AG10803 (cell line): ENCODE results near the gene TRIP13.
"Not testable (repeated sequence)": the region's sequence is repeated elsewhere in the genome, so short reads cannot be mapped to it uniquely, and the experiment has no call there.

Experiments
- DNase-seq: peaks from one replicate; pipeline ENCODE4 v3.0.0; 2010; ENCODE audit warnings: low read depth
- H3K4me3 ChIP-seq: 2 replicates; pipeline ENCODE4 v1.5.1; 2011; ENCODE audit warnings: mild to moderate bottlenecking, low read length, control low read depth
- TF ChIP-seq, protein P1 (sequence below): conservative IDR thresholded peaks from 2 replicates; pipeline ENCODE4 v1.5.1; 2011; ENCODE audit warnings: mild to moderate bottlenecking, low read length, control low read depth, inconsistent platforms

Gene TRIP13

DNA sequence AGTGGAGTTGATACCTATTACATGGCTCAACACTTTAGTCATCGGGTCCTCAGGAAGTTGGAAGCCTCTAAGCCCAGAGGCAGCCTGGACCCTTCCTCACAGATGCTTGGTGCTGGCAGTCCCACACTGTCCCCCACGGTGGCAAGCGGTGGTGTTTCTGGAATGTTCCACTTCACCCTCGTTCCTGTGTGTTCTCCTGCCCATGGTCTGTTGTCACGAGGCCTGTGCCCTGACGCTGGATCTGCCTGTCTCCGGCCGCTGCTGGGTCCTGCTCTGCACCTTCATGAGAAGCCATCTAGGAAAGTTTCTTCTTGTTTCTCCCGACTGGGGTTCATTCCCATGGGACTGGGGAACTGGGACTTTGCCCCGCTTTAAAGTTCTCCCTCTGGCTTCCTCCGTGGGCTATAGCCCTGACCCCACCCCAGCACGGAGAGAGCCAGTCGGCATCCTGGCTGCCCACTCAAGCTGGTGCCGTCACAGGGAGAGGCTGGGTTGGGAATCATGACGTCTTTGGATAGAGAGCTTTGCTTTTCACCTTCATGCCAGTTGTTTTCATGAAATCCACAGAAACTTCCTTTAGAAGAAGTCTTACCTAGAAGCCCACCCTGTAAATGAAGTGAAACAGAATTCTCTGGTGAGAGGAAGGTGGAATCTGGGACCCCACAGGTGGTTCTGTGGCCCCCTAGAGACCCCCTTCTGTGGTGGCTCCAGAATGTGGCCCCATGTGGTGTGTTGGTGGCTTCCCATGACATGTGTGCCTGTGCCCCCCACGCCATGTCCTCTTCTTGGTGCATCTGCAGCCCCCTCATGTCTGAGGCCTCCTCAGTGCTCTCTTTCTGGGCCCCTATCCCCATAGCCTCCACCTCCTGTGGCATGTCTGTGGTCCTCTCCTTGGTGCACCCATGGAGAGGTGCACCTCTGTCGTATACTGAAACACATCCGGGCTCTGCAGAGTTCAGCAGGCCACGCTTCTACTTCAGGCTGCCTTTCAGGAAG is 43.8 kb downstream of the TRIP13 start:
- no peak for DNase-seq
- no peak overlapping the region for H3K4me3 ChIP-seq
- TF ChIP-seq, protein P1, sequence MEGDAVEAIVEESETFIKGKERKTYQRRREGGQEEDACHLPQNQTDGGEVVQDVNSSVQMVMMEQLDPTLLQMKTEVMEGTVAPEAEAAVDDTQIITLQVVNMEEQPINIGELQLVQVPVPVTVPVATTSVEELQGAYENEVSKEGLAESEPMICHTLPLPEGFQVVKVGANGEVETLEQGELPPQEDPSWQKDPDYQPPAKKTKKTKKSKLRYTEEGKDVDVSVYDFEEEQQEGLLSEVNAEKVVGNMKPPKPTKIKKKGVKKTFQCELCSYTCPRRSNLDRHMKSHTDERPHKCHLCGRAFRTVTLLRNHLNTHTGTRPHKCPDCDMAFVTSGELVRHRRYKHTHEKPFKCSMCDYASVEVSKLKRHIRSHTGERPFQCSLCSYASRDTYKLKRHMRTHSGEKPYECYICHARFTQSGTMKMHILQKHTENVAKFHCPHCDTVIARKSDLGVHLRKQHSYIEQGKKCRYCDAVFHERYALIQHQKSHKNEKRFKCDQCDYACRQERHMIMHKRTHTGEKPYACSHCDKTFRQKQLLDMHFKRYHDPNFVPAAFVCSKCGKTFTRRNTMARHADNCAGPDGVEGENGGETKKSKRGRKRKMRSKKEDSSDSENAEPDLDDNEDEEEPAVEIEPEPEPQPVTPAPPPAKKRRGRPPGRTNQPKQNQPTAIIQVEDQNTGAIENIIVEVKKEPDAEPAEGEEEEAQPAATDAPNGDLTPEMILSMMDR = no peak

DNA sequence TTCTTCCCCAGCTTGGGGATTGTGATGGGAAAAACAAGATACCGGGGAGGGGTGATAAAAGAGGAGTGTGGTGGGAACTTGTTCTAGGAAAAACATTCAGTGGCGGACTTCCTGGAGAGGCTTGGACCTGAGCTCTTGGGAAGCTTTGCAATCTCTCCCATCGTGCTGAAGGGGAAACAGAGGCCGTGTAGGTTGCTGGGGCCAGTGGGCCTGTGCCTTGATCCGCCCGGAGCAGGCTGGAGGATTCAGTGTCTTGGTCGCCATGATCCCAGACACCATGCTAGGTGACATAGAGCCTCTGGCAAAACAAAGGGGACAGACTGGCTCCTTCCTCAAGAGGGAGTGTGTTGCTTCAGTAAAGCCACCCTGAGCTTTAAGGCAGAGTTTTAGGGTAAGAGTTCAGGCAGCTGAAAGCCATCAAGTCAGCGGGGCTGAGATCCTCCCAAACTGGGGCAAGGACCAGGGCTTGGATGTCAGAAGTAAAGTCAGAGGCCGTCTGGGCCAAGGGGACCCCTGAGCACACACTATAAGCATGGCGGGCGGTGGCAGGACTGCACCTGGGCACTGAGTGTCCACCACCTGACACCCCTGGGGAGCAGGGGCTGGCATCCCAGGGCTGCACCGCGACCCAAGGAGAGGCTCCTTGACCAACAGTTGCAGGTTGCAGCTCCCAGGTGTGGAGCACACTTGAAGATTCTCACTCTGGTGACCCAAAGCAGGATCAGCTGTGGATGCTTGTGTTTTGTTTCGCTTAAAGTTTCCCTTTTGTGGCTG is 44.7 kb downstream of the TRIP13 start:
- no peak overlapping the region for H3K4me3 ChIP-seq
- TF ChIP-seq, protein P1 = no peak; the same call in 1 of the 2 replicates
- DNase-seq = no peak

DNA sequence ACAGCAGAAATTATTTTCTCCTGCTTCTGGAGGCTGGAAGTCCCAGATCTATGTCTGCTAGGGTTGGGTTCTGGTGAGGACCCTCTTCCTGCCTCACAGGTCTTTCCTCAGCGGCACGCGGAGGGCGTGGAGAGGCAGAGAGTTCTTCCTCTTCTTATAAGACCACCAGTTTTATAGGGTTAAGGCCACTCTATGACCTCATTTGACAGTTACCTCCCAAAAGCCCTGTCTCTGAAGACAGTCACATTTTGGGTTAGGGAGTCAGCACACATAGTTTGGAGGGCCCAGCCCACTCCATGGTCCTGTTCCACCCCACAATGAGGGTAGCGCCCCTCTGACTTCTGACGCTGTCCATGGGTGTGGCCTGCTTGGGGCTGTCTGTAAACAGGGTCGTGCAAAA is 46.7 kb downstream of the TRIP13 start:
- no peak overlapping the region for H3K4me3 ChIP-seq
- no peak for DNase-seq
- TF ChIP-seq, protein P1 = no peak

DNA sequence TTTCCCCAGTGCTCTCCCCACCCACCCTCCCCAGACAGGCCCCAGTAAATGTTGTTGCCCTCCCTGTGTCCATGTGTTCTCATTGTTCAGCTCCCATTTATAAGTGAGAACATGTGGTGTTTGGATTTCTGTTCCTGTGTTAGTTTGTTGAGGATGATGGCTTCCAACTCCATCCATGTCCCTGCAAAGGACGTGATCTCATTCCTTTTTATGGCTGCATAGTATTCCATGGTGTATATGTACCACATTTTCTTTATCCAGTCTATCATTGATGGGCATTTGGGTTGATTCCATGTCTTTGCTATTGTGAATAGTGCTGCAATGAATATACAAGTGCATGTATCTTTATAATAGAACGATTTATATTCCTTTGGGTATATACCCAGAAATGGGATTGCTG is 48.1 kb downstream of the TRIP13 start:
- H3K4me3 ChIP-seq, DNase-seq: not testable (repeated sequence)

DNA sequence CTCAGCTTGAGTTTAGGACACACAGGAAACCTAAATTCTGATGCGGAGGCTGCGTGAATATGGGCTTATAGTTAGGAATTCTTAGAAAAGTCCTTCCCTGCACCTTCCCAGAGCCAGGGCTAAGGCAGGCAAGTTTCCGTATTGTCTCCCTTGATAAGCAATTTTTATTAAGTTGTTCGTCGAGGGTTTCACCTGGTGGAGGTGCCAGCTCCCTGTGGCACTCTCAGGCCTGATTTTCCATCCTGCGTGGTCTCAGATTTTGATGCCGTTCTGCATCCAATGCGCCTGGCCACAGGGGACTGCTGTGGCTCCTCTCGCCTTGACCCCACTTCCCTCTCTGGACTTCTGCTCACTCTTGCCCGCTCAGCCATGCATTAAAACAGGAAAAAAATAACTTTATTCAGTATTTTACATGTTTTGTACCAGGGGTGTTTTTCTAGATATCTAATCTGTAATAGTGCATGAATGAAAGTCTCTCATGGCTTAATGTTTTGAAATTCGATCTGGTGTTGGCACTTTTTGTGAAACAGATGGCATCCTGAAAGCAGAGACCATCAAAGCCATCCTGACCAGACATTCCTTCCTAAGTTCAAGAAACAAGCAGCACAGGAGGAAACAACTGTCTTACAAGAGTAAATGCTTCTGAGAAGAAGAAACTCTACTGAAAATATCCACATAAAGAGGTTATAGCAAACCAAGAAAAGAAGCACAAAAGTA is 50.7 kb downstream of the TRIP13 start:
- TF ChIP-seq, protein P1 = no peak
- no peak for DNase-seq
- no peak overlapping the region for H3K4me3 ChIP-seq

DNA sequence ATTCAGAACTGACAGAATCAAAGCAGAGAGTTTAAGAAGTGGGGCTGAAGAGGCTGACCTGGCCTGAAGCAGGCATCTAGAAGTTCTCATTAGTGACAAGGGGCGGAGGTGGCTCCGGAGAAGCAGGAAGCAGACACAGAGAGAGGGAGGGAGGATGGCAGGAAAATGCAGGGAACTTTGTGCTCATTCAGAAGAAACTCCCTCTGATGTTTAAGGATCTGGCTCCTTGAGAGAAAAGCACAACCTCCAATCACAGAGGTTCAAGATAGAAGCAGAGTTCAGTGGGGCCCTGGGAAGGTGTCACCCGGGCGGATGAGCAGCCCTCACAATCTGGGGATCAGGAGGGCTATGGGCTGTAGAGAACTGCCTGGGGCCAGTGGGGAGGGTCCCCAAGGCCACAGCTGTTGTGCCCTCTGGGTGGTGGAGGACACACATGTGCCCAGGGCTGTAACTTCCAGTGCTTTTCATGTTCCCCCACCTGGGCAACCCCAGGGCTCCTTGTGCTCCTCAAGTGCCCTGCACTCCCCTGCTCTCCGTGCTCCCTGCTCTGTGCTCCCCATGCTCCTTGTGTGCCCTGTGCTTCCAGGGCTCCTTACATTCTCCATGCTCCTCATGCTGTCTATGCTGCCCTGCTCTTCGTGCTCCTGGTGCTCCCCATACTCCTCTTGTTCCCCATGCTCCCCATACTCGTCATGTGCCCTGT is 51.4 kb downstream of the TRIP13 start:
- no peak for DNase-seq
- H3K4me3 ChIP-seq = no peak overlapping the region
- TF ChIP-seq, protein P1 = no peak

DNA sequence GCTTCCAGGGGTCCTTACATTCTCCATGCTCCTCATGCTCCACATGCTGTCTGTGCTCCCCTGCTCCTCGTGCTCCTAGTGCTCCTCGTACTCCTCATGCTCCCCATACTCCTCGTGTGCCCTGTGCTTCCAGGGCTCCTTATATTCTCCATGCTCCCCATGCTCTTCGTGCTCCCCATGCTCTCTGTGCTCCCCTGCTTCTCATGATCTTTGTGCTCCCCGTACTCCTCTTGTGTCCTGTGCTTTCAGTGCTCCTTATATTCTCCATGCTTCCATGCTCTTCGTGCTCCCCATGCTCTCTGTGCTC is 51.9 kb downstream of the TRIP13 start:
- TF ChIP-seq, protein P1 = no peak
- no peak for DNase-seq
- H3K4me3 ChIP-seq = no peak overlapping the region
